Measurements from ENCODE around the gene SERPINA4. TPM values are rescaled to one million over a fixed set of nuclear protein-coding genes. Genes with fewer than 3 reads are reported as not detected.

The SERPINA4 gene
- total RNA-seq, 2 donors from 2014 or later = 0.37 TPM; not detected in 1

DNA sequence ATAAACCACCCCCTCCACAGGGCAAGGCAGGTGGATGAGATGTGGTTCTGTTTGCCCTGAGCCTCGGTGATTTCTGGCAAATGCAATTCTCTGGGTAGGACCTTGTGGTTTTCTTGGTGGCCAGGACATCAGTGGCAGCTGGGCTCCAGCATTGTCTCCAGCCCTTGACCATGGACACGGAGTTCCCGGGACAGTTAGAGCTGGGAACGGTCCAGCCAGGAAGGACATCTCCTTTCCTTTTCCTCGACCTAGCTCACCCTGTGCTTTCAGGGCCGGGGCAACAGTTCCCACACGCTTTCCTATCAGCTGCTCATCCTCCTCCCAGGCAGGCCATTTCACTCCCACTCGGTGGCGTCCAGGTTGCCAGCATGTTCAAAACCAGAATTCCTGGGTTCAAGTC is 9.2 kb downstream of the SERPINA4 start:
- no peaks in the 10 kb centered on the region for H3K9me3 ChIP-seq
- no peaks in the 10 kb centered on the region for H3K4me1 ChIP-seq
- no peak overlapping the region for H3K4me3 ChIP-seq
- no peaks in the 10 kb centered on the region for H3K27me3 ChIP-seq
- H3K27ac ChIP-seq = no peak overlapping the region
- no peak overlapping the region for H3K9ac ChIP-seq (ENCODE audit: low read depth in 2 of 2, low read length in 2 of 2)
- H3K36me3 ChIP-seq = no peaks in the 10 kb centered on the region
- TF ChIP-seq, protein P1, sequence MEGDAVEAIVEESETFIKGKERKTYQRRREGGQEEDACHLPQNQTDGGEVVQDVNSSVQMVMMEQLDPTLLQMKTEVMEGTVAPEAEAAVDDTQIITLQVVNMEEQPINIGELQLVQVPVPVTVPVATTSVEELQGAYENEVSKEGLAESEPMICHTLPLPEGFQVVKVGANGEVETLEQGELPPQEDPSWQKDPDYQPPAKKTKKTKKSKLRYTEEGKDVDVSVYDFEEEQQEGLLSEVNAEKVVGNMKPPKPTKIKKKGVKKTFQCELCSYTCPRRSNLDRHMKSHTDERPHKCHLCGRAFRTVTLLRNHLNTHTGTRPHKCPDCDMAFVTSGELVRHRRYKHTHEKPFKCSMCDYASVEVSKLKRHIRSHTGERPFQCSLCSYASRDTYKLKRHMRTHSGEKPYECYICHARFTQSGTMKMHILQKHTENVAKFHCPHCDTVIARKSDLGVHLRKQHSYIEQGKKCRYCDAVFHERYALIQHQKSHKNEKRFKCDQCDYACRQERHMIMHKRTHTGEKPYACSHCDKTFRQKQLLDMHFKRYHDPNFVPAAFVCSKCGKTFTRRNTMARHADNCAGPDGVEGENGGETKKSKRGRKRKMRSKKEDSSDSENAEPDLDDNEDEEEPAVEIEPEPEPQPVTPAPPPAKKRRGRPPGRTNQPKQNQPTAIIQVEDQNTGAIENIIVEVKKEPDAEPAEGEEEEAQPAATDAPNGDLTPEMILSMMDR (IDR thresholded peaks at IDR 0.05) = no peak
- intact Hi-C loops (cut with DNase I) = no loop called here
- no peak for DNase-seq

DNA sequence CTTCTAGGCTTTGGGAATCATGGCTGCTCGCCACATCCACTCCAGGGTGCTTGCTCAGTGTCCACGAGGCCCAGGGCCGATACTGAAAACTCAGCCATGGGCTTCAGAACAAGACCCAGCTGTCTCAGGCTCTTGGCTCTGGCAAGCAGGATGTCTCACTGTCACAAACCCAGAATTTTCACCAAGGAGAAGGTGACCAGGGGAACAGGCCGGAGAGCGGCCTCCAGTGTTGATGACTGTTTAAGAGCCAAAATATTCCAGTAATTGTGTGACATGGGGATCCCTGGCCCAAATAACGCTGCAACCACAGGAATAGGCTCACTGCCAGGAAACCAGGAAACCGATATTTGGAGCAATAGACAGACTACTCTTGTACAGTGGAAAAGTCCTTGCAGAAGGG is 10.2 kb downstream of the SERPINA4 start:
- no peak overlapping the region for H3K9ac ChIP-seq (ENCODE audit: low read depth in 2 of 2, low read length in 2 of 2)
- no peaks in the 10 kb centered on the region for H3K9me3 ChIP-seq

DNA sequence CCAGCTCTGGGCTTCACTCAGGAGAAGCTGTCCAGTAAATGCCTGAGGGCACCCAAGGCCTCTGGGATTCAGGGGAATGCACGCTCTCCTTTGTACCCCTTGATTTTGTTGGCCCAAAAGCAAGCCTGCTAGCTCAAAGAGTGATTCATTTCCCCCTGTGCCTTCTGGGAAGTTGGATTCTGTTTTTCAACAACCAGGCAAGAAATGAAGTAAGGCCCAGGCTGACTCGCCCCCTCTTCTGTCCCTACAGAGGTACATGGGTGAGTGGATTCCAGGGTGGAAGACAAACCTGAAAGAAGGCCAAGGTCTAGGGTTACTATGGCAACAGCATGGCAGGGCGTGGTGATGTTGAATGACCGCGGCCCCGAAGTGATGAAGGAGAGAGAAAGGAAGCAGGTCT is 10.7 kb downstream of the SERPINA4 start:
- intact Hi-C loops (cut with DNase I) = no loop called here
- H3K27me3 ChIP-seq = no peaks in the 10 kb centered on the region
- no peak overlapping the region for H3K4me3 ChIP-seq
- no peak for DNase-seq
- H3K27ac ChIP-seq = no peak overlapping the region
- no peaks in the 10 kb centered on the region for H3K36me3 ChIP-seq
- H3K9me3 ChIP-seq = no peaks in the 10 kb centered on the region
- no peak overlapping the region for H3K9ac ChIP-seq (ENCODE audit: low read depth in 2 of 2, low read length in 2 of 2)
- TF ChIP-seq, protein P1 (IDR thresholded peaks at IDR 0.05) = no peak
- H3K4me1 ChIP-seq = no peaks in the 10 kb centered on the region

More for the DNA sequence above, 10.2 kb downstream of the SERPINA4 start:
- no peaks in the 10 kb centered on the region for H3K36me3 ChIP-seq
- H3K4me1 ChIP-seq = no peaks in the 10 kb centered on the region
- H3K27me3 ChIP-seq = no peaks in the 10 kb centered on the region
- no peak overlapping the region for H3K27ac ChIP-seq
- no peak overlapping the region for H3K4me3 ChIP-seq
- intact Hi-C loops (cut with DNase I) = no loop called here
- TF ChIP-seq, protein P1 (IDR thresholded peaks at IDR 0.05) = no peak
- no peak for DNase-seq

DNA sequence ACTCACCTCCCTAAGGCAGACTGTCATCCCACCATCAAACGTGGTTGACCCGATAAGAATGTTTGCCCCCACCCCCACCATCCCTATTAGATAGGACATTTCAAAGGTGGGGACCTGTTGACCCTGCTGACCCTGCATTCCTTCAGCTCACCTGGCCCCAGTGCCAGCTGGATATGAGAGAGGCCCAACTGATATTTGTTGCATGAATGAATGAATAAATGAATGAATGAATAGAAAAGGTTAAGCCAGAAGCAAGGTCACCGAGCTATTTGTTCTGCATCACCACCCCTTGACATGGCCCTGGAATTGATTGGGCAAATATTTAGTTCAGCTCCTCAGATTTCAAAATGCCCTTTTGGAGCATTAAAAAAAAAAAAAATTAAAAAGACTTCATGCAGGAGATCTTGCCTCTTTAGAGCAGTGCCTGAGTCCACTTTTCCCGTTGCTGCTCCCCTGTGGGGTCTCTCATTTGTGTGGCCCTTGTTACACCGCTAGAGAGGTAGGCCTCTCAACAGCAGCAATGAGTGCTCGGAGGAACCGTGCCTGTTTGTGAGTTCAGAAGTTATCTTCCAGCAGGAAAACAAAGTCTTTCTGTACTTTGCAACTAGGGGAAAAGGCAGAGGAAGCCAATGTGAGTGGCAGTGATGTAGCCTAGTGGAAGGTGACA is 11.5 kb downstream of the SERPINA4 start:
- no peaks in the 10 kb centered on the region for H3K4me1 ChIP-seq
- intact Hi-C loops (cut with DNase I) = no loop called here
- DNase-seq = no peak
- no peak overlapping the region for H3K9ac ChIP-seq (ENCODE audit: low read depth in 2 of 2, low read length in 2 of 2)
- TF ChIP-seq, protein P1 (IDR thresholded peaks at IDR 0.05) = no peak
- no peaks in the 10 kb centered on the region for H3K9me3 ChIP-seq
- H3K27ac ChIP-seq = no peak overlapping the region
- no peaks in the 10 kb centered on the region for H3K27me3 ChIP-seq
- H3K4me3 ChIP-seq = no peak overlapping the region
- H3K36me3 ChIP-seq = no peaks in the 10 kb centered on the region

DNA sequence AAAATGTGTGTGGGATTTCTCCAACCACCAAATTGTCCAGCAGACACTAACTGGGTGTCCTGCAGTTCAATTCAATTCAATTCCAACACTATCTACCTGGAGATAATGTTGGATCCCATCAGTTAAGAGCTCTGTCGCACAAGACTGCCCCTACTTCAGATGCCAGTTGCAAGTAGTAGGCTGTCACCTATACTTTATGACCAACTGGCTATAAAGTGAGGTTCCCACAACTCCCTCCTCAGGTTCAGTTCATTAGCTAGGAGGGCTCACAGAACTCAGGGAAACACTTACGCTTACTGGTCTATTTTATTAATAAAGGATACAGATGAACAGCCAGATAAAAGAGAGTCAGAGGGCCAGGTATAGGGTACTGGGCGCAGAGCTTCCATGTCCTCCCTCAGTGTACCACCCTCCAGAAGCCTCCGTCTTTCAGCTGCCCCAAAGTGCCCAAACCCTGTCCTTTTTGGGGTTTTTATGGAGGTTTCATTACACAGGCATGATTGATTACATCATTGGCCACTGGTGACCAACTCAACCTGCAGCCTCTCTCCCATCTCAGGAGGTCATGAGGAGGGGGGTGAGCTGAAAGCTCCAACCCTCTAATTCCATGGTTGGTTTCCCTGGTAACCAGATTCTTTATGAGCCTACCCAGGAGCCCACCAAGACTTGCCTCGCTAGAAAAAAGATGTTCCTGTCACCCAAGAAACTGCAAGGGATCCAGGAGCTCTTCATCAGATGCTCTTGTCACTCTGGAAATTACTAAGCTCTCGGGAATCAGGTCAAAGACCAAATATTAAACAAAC is 12.4 kb downstream of the SERPINA4 start:
- Histone ChIP-seq H3K27me3 (no peaks in the 10 kb centered on the region), H3K36me3 (no peaks in the 10 kb centered on the region), H3K27ac (no peak overlapping the region), H3K4me1 (no peaks in the 10 kb centered on the region), H3K4me3 (no peak overlapping the region), H3K9ac (ENCODE audit: low read depth in 2 of 2, low read length in 2 of 2) (no peak overlapping the region), H3K9me3 (no peaks in the 10 kb centered on the region)
- intact Hi-C loops (cut with DNase I) = no loop called here
- no peak for DNase-seq
- TF ChIP-seq, protein P1 (IDR thresholded peaks at IDR 0.05) = no peak
